BLaER1 (cell line): Measurements from ENCODE around the gene SIRPD.
"Not testable (repeated sequence)": the region's sequence is repeated elsewhere in the genome, so short reads cannot be mapped to it uniquely, and the experiment has no call there.

Experiments used
- H3K27ac ChIP-seq: shearing (Covaris generic); formaldehyde crosslinking; 2 replicates; pipeline ENCODE4 v1.8.1; 2022
- H3K27me3 ChIP-seq: shearing (Covaris generic); formaldehyde crosslinking; 2 replicates; pipeline ENCODE4 v1.8.1; 2022
- H3K36me3 ChIP-seq: shearing (Covaris generic); formaldehyde crosslinking; 2 replicates; pipeline ENCODE4 v1.8.1; 2022
- H3K4me1 ChIP-seq: shearing (Covaris generic); formaldehyde crosslinking; 2 replicates; pipeline ENCODE4 v1.8.1; 2022
- H3K4me2 ChIP-seq: shearing (Covaris generic); formaldehyde crosslinking; 2 replicates; pipeline ENCODE4 v1.8.1; 2022
- H3K4me3 ChIP-seq: shearing (Covaris generic); formaldehyde crosslinking; 2 replicates; pipeline ENCODE4 v1.8.1; 2022
- H3K9ac ChIP-seq: shearing (Covaris generic); formaldehyde crosslinking; 2 replicates; pipeline ENCODE4 v1.8.1; 2022
- H3K9me3 ChIP-seq: shearing (Covaris generic); formaldehyde crosslinking; 2 replicates; pipeline ENCODE4 v1.8.1; 2022
- H4K20me1 ChIP-seq: shearing (Covaris generic); formaldehyde crosslinking; 2 replicates; pipeline ENCODE4 v1.8.1; 2022
- Cebpa-rat ChIP-seq: shearing (Covaris generic); IDR thresholded peaks from 2 replicates; pipeline ENCODE4 v1.8.1; 2022

The SIRPD gene

DNA sequence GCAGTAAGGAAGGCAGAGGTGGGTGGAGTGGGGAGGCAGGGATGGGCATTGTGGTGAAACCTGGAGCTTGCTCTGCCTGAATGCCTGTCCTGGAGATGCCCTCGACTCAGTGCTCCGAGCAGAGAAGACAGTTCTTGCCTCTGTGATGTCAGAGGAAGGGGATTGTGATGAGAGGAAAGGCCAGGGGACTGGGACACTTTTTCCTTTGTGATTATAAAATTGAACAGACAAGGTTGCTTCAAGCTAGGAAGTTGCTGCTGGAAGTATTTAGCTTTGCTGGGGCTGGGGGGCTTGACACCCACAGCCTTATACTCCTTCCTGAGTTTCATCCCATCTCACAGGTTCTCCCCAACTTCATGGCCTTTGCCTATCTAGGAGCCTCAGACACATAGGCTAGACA, at the start of gene SIRPD:
SIRPD (minus strand) TSS at position 101 of the 400 bp plus-strand sequence; CDS start at position 49, 52 bp downstream.
- Histone ChIP-seq H3K9me3 (peaks cover 4% of the 10 kb centered on the region), H3K27me3 (no peaks in the 10 kb centered on the region), H3K9ac (no peak within 1 kb of the TSS), H4K20me1 (no peaks in the 10 kb centered on the region), H3K4me3 (no peak within 1 kb of the TSS), H3K4me1 (no peaks in the 10 kb centered on the region), H3K4me2 (no peak within 1 kb of the TSS), H3K36me3 (no peaks in the 10 kb centered on the region), H3K27ac (no peak within 1 kb of the TSS)
- no peak for TF ChIP-seq Cebpa-rat

DNA sequence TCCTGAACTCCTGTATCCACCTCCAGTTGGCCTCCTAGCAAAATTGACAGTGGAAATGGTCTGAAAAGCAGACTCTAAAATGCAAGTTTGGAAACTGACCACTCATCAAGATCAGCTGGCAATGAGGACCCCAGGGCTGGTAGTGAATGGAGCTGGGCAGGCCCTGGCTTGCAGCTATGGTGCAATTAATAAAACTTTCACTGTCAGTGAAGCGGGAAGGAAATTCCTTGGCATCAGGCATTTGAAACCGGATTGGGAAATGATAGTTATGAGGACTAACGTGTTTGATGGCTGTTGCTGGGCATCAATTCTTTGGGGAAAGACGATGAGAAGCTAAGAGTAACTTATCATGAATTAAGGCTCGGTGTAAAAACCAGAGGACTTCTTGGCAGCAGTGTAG, 43.2 kb upstream of the SIRPD start:
- no peaks in the 10 kb centered on the region for H3K9me3 ChIP-seq
- no peak overlapping the region for H3K9ac ChIP-seq
- H3K27ac ChIP-seq = no peak overlapping the region
- TF ChIP-seq Cebpa-rat = no peak
- no peaks in the 10 kb centered on the region for H3K4me1 ChIP-seq
- no peaks in the 10 kb centered on the region for H3K27me3 ChIP-seq
- no peak overlapping the region for H3K4me2 ChIP-seq
- H3K36me3 ChIP-seq = no peaks in the 10 kb centered on the region
- H4K20me1 ChIP-seq = no peaks in the 10 kb centered on the region
- H3K4me3 ChIP-seq = no peak overlapping the region

GRCh38 chr20:1595333-1595732, 37.8 kb upstream of the SIRPD start:
- no peak overlapping the region for H3K4me2 ChIP-seq
- no peaks in the 10 kb centered on the region; the same call in 1 of the 2 replicates for H3K4me1 ChIP-seq
- H4K20me1 ChIP-seq = no peaks in the 10 kb centered on the region
- H3K9ac ChIP-seq = no peak overlapping the region
- no peaks in the 10 kb centered on the region for H3K36me3 ChIP-seq
- H3K9me3 ChIP-seq = no peaks in the 10 kb centered on the region
- H3K4me3 ChIP-seq = no peak overlapping the region
- no peaks in the 10 kb centered on the region for H3K27me3 ChIP-seq
- H3K27ac ChIP-seq = no peak overlapping the region
- TF ChIP-seq Cebpa-rat = no peak

DNA sequence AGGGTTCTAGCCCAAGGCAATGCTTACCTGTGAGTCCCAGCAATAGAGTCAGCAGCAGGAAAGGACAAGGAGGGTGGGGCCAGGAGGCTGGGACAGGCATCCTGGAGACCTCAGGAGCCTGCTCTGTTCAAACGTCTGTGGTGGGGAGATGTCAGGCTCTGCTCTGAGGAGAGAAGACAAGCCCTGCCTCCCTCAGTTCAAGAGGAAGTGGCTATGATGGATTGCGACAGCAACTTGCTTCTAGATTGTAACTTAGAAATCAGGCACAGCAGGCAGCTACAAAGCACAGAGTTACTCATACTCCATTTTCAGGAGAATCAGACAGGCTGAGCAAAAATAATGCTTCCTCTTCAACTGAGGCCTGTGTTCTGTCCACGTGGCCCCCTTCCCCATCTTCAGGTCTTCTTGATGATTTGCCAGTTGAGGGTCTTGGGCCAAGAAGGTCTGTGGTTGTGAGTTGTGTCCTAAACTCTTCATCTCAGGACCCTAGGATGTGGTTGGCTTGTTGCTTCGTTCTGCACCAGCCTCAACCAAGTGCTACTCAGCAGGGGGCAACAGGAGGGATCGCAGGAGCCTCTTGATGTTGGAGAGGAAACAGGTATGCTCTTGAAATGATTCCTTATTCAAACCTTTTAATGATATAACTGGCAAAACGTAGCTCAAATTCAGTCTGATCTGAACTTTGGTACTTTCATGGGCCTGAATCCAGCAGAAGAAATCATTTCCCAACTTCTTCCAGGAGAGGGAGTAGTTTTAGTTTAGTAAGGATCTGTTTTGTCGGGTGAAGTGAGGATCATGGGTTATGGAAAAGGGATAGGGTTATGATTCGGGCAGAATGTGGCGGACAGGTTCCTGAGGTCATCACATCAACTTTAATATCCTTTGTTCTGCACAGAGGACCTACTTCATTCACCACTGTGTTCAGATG, 31.3 kb upstream of the SIRPD start:
- no peak overlapping the region for H3K9ac ChIP-seq
- no peaks in the 10 kb centered on the region for H4K20me1 ChIP-seq
- H3K4me1 ChIP-seq = no peaks in the 10 kb centered on the region
- H3K4me3 ChIP-seq = no peak overlapping the region
- H3K4me2 ChIP-seq = no peak overlapping the region
- no peaks in the 10 kb centered on the region for H3K36me3 ChIP-seq
- no peaks in the 10 kb centered on the region for H3K27me3 ChIP-seq
- H3K27ac ChIP-seq = no peak overlapping the region
- TF ChIP-seq Cebpa-rat = no peak
- no peaks in the 10 kb centered on the region for H3K9me3 ChIP-seq

- H3K27me3 ChIP-seq = no peaks in the 10 kb centered on the region
- no peak overlapping the region for H3K9ac ChIP-seq
- H3K9me3 ChIP-seq = no peaks in the 10 kb centered on the region
- no peak overlapping the region for H3K4me3 ChIP-seq
- H4K20me1 ChIP-seq = no peaks in the 10 kb centered on the region
- H3K4me2 ChIP-seq = no peak overlapping the region
- no peaks in the 10 kb centered on the region for H3K36me3 ChIP-seq
- H3K4me1 ChIP-seq = no peaks in the 10 kb centered on the region
- no peak for TF ChIP-seq Cebpa-rat
- H3K27ac ChIP-seq = no peak overlapping the region
These were observed 30.5 kb upstream of the SIRPD start for GRCh38 chr20:1587781-1588532.

DNA sequence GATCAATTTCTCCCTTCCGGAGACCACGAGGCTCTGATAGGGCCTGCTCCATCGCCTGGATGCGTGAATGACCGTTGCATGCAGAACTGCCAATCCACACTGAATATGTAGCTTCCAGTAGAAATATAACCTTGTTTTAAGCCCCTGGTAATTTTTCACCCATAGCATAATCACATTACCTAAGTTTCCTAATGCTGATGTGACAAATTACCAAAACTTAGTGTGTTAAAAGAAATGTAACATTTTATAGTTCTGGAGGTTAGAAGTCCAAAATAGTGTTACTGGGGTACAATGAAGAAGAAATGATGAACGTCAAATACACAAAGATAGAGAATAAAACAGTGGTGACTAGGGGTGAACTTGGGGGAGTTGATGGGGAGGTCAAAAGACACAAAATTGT, 22.0 kb upstream of the SIRPD start:
- H3K9me3 ChIP-seq = no peaks in the 10 kb centered on the region
- no peak overlapping the region for H3K4me3 ChIP-seq
- no peak overlapping the region for H3K27ac ChIP-seq
- no peak overlapping the region for H3K4me2 ChIP-seq
- no peaks in the 10 kb centered on the region for H3K27me3 ChIP-seq
- H3K9ac ChIP-seq = no peak overlapping the region
- no peaks in the 10 kb centered on the region for H3K4me1 ChIP-seq
- no peak for TF ChIP-seq Cebpa-rat
- no peaks in the 10 kb centered on the region for H4K20me1 ChIP-seq
- H3K36me3 ChIP-seq = no peaks in the 10 kb centered on the region

DNA sequence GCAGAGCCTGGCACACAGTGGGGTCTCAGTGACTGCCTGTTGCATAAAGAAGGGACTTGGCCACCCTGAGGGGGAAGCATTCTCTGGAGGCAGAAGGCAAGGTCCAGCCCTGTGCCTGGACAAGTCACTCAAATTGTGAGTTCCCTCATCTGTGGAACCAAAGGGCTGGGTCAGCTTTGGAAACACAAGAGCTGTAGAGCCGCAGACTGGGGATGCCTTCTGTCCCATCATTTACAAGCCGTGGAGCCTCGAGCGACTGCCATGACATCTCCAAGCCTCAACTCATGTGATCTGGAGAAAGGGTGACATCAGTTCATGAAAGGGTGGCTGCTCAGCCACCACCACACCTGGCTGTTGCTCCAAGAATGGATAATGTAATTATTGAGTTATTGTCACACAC, 20.4 kb upstream of the SIRPD start:
- no peaks in the 10 kb centered on the region for H3K36me3 ChIP-seq
- no peaks in the 10 kb centered on the region for H4K20me1 ChIP-seq
- no peak for TF ChIP-seq Cebpa-rat
- H3K9me3 ChIP-seq = no peaks in the 10 kb centered on the region
- H3K27me3 ChIP-seq = no peaks in the 10 kb centered on the region
- H3K4me2 ChIP-seq = no peak overlapping the region
- H3K27ac ChIP-seq = no peak overlapping the region
- no peaks in the 10 kb centered on the region for H3K4me1 ChIP-seq
- H3K9ac ChIP-seq = no peak overlapping the region
- no peak overlapping the region for H3K4me3 ChIP-seq

GRCh38 chr20:1577313-1577712, 19.8 kb upstream of the SIRPD start:
- not testable (repeated sequence) for H3K4me3 ChIP-seq, H4K20me1 ChIP-seq, H3K27ac ChIP-seq

DNA sequence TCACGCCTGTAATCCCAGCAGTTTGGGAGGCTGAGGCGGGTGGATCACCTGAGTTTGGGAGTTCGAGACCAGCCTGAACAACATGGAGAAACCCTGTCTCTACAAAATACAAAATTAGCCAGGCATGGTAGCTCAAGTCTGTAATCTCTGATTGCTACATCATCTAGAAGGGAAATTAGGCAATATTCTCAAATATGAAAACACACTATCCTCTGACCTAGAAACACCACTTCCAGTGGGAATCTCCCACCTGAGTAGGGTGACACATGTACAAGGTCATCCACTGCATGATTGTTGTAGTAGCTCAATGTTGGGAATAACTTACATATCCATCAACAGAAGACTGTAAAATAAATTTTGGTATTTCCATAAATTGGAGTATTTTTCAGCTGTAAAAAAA, 19.1 kb upstream of the SIRPD start:
- TF ChIP-seq Cebpa-rat = no peak

More at GRCh38 chr20:1577313-1577712, 19.8 kb upstream of the SIRPD start:
- not testable (repeated sequence) for H3K4me2 ChIP-seq, H3K27me3 ChIP-seq, H3K4me1 ChIP-seq, H3K9ac ChIP-seq, H3K9me3 ChIP-seq, H3K36me3 ChIP-seq

DNA sequence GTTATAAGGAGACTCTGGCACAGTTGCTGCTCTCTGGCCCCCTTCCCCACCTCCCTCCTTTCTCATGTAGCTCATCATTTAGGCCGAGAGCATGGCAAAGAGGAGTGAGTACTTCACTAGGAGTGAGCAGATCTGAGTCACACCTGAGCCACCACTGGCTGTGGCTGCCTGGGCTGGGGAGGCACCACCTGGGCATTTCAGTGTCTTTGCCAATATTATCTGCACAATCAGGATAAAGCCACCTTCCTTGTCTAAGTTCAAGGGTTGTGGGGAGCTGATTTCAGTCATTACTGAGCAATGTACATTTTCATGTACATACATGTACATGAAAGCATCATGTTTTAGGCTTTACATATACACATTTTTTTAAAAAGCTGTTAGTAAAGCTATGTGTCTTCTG, 18.5 kb upstream of the SIRPD start:
- H3K4me2 ChIP-seq, H3K27ac ChIP-seq, H3K9me3 ChIP-seq, H3K27me3 ChIP-seq, H3K36me3 ChIP-seq, H3K9ac ChIP-seq, H3K4me3 ChIP-seq, H4K20me1 ChIP-seq, H3K4me1 ChIP-seq: not testable (repeated sequence)

More for the DNA sequence above, 19.1 kb upstream of the SIRPD start:
- H3K36me3 ChIP-seq = no peaks in the 10 kb centered on the region
- H3K4me2 ChIP-seq = no peak overlapping the region
- H3K27me3 ChIP-seq = no peaks in the 10 kb centered on the region
- no peaks in the 10 kb centered on the region for H4K20me1 ChIP-seq
- H3K4me1 ChIP-seq = no peaks in the 10 kb centered on the region
- H3K9me3 ChIP-seq = no peaks in the 10 kb centered on the region
- no peak overlapping the region for H3K9ac ChIP-seq
- H3K27ac ChIP-seq = no peak overlapping the region
- H3K4me3 ChIP-seq = no peak overlapping the region

DNA sequence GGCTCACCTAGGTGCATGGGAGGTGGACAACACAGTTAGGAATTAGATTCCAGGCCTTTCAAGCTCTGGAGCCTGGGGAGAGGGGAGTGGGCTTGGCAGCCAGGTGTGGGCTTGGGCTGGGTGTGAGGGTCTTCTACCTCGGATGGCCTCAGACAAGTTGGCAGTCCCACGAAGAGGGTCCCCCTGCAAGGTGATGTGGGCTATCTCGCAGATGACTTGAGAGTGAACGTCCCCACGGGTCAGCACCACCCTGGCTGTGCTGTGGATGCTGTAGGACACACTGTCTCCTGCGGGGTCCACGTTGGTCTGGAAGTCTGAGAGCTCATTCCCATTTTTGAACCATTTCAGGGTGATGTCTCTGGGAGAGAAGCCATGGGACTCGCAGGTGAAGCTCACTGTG, 14.1 kb upstream of the SIRPD start:
- H3K27ac ChIP-seq, H3K4me1 ChIP-seq: not testable (repeated sequence)

More for the DNA sequence above, 14.1 kb upstream of the SIRPD start:
- not testable (repeated sequence) for H3K27me3 ChIP-seq, H3K9ac ChIP-seq, H4K20me1 ChIP-seq, H3K36me3 ChIP-seq, H3K4me3 ChIP-seq, H3K4me2 ChIP-seq, H3K9me3 ChIP-seq
